GM21526 (cell line): ENCODE results near the gene NFU1.
"Not testable (repeated sequence)": the region's sequence is repeated elsewhere in the genome, so short reads cannot be mapped to it uniquely, and the experiment has no call there.

ENCODE experiments used
- ATAC-seq: cut with Tn5 transposase; IDR thresholded peaks from one replicate; pipeline ENCODE4 v1.9.1; 2021; ENCODE audit warnings: moderate library complexity; ENCODE audit not compliant: unreplicated experiment, low FRiP score

The NFU1 gene

GRCh38 chr2:69452687-69453086 is 15.5 kb upstream of the NFU1 start:
- no peak for ATAC-seq

DNA sequence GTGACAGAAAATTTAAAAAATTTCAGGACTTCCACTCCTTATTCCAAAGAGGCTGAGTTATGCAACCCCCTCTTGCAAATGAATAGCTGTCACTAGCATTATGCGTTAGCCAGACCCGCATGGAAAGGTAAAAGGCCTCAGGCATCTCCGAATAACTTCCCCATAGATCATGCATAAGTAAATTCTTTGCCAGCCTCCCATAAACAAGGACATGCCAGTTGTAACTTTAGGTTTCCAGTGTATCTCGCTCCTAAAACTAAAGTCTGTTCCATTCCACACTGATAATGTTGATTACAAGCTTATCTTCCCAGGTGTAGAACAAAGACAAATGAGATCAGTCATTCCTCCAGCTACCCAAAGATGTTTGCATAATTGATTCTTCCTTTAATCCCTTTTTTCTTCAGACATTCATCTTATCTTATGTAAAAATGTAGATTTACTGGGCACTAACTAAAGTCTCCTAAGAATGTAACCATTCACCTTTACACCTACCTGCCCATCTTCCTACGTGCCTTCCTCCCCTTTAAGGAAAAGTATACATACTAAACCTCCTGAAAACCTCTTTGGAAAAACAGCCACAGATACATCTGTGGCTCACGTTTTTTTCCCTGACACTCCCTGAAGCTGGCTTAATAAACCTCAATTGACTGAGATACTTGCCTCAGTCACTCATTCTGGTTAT is 13.6 kb upstream of the NFU1 start:
- no peak for ATAC-seq

GRCh38 chr2:69449906-69450305 is 12.7 kb upstream of the NFU1 start:
- ATAC-seq = no peak

- not testable (repeated sequence) for ATAC-seq
Observed at GRCh38 chr2:69443673-69444072, 6.4 kb upstream of the NFU1 start.

- ATAC-seq = not testable (repeated sequence)
Observed at GRCh38 chr2:69439499-69439898, 2.3 kb upstream of the NFU1 start.

DNA sequence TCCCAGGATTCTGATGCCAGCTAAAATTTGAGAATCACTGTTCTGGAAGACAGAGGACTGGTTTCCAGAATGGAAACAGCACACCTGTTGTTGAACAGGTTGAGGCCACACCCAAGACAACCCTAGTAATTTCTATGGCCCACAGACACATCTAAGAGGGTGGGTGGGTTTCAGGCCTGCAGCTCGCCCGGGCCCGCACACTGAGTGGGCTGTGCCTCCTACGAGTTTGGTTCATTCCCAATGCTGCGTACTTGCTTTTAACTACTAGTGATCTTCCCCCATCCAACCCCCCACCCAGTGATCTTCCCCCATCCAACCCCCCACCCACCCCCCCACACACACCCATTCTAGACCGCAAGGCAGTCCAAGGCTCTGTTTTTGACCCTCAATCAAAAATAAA is 1.3 kb upstream of the NFU1 start:
- no peak for ATAC-seq

DNA sequence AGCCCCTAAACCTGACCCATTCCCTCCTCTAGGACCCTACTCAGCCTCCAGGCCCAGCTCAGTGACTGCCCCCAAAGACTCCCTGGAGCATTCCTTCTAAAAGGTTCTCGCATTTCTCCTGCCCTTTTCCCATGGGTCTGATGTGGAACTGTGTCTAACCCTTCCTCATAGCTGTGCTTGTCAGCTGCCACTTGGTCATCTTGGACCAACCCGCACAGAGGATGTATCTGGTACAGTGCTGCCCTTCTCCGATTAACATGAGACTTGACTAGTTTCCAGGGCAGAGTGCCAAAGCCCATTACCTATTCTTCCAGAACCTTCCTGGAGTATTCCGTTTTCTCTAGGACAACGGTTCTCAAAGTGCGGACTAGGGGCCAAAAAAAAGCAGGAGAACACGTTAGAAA is 518 bp upstream of the NFU1 start:
- ATAC-seq = no peak

DNA sequence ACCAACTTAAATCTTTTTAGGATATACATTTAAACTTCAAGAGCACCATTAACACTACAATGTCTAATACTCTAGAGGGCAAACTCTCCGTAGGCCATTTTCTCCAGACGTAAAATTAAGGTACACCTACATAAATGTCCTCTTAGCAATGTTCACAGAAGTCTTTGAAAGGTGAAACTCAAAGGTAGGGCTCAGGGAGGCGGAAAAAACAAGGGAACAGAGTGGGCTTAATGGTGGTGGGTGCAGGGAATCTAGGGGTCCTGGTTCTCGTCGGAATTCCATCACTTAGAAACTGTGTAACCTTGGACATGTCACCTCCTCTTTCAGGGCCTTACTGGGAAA is 668 bp downstream of the NFU1 start:
- ATAC-seq = no peak

- no peak for ATAC-seq
Observed at GRCh38 chr2:69434753-69435152, 2.5 kb downstream of the NFU1 start.

GRCh38 chr2:69429491-69430183 is 7.6 kb downstream of the NFU1 start:
- ATAC-seq = no peak

- no peak for ATAC-seq
Observed at GRCh38 chr2:69428981-69429380, 8.3 kb downstream of the NFU1 start.

DNA sequence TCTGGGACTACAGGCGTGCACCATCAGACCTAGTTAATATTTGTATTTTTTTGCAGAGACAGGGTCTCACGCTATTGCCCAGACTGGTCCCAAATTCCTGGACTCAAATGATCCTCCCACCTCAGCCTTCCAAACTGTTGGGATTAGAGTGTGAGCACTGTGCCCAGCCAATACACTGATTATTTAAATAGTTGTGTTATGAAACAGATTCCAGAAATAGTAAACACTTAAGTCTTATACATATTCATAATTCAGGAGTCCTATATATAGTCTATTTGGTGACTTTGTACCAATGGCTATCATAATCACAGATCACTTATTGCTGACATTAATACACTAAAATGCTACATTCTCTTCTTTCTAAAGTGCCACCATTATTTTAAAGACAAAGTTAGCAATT is 12.8 kb downstream of the NFU1 start:
- no peak for ATAC-seq

GRCh38 chr2:69422198-69422597 is 15.0 kb downstream of the NFU1 start:
- ATAC-seq = no peak

DNA sequence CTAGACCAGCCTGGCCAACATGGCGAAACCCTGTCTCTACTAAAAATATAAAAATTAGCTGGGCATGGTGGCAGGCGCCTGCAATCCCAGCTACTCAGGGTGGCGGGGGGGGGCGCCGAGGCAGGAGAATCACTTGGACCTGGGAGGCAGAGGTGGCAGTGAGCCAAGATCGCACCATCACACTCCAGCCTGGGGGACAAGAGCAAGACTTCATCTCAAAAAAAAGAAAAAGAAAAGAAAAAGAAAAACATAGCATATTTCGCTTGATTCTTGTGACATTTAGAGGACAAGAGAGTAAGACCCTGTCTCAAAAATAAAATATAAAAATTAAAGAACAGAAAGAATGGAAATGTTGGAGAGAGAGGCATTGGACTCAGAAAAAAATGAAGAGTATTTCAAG is 18.1 kb downstream of the NFU1 start:
- ATAC-seq = not testable (repeated sequence)

GRCh38 chr2:69416147-69416546 is 21.1 kb downstream of the NFU1 start:
- ATAC-seq = no peak

DNA sequence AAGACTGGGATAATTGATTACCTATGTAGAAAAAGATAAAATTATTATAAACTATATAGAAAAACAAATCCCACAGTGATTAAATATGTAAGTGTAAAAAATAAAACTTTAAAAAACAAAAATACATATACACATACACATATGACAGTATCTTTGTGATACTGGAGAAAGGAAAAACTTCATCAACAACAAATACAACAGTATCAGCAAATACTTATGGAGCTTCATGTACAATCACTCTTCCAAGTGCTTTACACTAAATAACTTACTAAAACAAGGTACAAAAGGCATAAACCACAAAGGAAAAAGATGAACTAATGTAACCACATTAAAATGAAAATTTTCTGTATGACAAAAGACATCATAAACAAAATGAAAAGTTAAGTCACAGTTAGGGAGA is 26.1 kb downstream of the NFU1 start:
- no peak for ATAC-seq

DNA sequence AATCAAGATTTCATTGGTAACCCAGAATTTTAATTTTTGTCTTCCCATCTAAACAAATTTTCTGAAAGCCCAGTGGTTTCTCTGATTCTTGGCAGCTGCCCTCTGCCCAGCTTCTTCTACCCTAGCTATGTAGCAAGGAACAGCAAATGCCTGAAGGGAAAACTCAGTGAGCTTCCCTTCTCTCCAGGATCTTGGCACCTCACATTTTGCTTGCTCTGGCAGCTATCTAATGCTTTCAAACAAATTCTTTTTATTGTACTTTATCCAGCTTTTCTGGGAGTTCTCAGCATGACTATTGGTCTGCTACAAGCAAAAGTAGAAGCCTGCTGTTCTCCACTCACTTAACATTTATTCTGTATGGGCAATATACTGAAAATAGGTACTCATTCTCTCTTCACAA is 31.9 kb downstream of the NFU1 start:
- ATAC-seq = no peak

- ATAC-seq = no peak
Observed at GRCh38 chr2:69400121-69400520, 37.1 kb downstream of the NFU1 start.

GRCh38 chr2:69397234-69397633 is 40.0 kb downstream of the NFU1 start:
- no peak for ATAC-seq

GRCh38 chr2:69395866-69396265 is 41.4 kb downstream of the NFU1 start:
- no peak for ATAC-seq

GRCh38 chr2:69393963-69394362 is 43.3 kb downstream of the NFU1 start:
- no peak for ATAC-seq

DNA sequence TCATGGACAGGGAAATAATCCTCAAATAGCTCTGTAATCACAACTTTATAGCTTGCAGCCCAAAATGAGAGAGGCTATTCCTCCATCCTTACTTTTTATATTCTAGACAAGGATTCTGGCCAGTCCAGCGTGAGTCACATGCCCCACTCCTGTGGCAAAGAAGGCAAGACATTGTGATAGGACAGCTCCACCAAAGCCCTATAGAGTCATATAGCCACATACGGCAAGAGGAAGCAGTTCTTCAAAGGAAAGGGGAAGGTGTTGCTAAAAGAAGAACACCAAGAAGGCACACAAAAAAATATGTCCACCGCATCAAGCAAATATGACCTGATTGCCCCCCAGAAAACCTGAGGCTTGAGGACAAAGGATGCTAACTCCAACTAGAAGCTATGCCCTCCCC is 46.8 kb downstream of the NFU1 start:
- no peak for ATAC-seq

- ATAC-seq = no peak
Observed at GRCh38 chr2:69390001-69390400, 47.2 kb downstream of the NFU1 start.
